HG02970 (cell line): ENCODE measurements around the gene MMP28.

Source experiments
- ATAC-seq: cut with Tn5 transposase; IDR thresholded peaks from one replicate; pipeline ENCODE4 v1.9.1; 2021; ENCODE audit warnings: mild to moderate bottlenecking, moderate library complexity, moderate number of reproducible peaks; ENCODE audit not compliant: unreplicated experiment, low FRiP score

Gene MMP28

DNA sequence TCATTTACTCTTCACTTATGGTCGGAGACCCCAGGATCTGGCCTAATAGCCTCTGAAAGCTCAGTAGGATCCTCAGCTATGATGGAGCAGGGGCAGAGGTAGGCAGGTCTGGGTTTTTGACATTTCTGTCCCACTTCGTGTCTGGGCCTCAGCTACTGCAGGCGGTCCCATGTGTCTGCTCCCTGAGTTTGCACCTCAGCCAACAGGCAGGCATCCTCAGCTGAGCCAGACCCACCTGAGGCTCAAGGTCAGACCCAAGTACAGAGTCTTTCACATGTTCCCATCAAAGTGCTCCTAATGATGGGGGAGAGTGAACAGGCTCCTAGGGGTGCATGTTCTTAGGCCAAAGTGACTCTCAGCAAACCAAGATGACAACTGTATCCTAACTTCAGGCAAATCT lies 66.9 kb downstream of the MMP28 start:
- no peak for ATAC-seq

DNA sequence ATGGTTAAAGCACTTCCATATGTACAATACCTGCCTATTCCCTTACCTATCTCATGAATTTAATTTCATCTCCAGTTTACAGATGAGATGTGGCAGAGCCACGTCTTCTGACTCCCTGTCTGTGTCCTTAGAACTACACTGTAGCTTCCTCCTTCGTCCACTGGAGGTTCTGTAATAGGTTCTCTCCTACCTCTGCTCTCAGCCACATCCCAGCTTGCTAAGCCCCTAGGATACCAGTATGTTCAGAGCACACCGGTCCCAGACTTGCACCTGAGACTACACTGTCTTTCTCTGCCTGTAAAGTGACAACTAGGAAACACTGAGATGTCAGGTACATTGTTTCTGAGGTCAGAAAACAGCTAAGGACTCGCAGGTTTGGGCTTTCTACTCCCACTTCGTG lies 67.8 kb downstream of the MMP28 start:
- no peak for ATAC-seq

- ATAC-seq, result no peak
Measured at GRCh38 chr17:35726953-35727460, 68.4 kb downstream of the MMP28 start.

DNA sequence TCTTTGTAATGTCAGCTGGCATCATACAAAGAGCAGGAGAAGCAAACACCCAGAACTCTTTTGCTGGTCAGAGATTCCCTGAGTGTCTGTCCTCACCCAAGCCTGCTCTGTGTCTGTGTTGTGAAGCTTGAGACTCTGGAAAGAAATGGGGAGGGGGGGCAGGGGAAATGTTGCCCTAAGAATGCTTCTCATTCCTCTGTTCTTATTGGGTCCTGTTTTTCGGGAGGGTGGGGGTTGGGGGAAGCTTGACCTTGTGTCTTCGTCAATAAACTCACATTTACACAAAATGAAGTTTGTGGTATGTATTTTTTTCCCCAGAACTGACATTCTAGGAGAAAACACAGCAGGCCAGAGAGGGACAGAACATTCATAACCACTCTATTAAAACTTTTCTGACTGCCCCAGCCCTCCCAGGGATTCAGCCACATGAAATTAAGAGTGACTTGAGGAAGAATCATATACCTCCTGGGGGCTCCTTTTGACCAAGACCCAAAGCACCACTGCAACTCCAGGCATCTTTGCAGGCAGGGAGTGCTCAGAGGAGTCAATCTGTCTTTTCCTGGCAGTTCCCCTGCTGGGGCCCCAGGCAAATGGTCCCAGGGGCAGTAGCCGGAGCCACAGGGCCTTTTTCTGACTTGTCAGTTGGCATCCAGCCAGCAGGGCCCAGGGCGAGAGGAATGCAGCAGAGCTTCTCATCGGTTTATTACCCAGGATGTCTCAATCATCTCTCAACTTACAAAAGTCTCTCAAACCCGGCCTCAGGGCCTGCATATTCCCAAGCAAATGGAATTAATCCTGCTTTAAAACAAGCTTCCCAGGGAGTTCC lies 69.1 kb downstream of the MMP28 start:
- ATAC-seq, result no peak

DNA sequence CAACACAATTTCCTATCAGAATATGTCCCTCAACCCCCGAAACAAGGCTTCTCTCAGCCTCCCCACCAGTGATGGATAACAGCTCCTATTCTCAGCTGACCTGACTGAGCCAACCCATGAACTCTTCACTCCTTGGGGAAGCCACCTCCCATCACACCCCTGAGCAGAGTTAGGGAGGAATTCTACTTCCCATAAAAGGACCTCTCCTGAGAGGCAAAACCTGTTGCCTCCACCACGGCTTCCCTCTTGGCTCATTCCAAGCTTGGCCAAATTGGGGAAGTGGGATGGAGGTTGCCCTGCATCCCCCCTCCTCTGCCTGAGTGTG lies 69.7 kb downstream of the MMP28 start:
- ATAC-seq, result no peak

DNA sequence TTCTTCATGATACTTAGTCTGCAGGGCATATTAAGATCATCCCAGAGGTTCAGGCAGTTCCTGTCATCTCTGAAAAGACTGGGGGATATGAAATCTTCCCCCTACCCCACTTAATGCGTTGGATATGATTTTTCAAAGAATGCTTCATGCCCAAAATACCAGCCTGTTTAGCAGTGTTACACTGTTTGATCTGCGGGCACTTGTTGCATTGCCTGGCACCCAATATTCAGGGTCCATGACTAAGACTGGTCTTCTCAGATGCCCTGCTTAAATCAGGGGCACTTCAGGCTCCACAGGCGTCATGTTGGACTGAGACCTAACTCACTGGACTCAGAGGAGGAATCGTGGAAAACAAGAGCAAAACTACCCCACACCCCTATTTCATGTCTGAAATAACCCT lies 70.4 kb downstream of the MMP28 start:
- no peak for ATAC-seq

GRCh38 chr17:35723735-35724134 lies 71.7 kb downstream of the MMP28 start:
- no peak for ATAC-seq

- ATAC-seq, result no peak
Measured at GRCh38 chr17:35717475-35717874, 78.0 kb downstream of the MMP28 start.

- no peak for ATAC-seq
Measured at GRCh38 chr17:35716897-35717465, 78.5 kb downstream of the MMP28 start.

DNA sequence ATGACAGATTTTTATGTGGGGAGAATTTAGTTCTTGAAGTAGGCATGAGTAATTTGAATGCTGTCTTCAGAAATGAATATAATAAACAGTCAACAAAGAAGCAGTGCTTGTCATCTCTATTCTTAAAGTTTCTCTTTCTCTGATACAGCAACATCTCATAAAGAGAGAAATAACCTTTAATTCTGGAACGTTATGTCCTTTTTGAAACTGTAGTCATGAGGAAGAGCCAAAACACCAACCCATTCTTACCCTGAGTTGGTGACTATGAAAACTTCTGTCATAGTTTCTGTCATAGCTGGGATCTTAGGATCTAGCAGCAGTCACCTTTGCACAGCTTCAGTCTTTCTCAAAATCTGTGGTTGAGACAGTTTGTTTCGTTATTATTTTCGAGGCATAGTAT lies 79.3 kb downstream of the MMP28 start:
- ATAC-seq, result no peak
